Mesenchymal stem cell (in vitro differentiated cells and primary cell): Measurements from ENCODE around the gene ENAM.
"Not testable (repeated sequence)": the region's sequence is repeated elsewhere in the genome, so short reads cannot be mapped to it uniquely, and the experiment has no call there.

ENCODE experiments used
- DNase-seq: peaks from one replicate; pipeline ENCODE4 v3.0.0-alpha.2; 2013
- H2AFZ ChIP-seq: one replicate; pipeline ENCODE4 v1.6.1; 2013; ENCODE audit warnings: low read depth, mild to moderate bottlenecking, control low read depth, inconsistent platforms, low read length, moderate library complexity
- H2AK5ac ChIP-seq: 2 replicates; pipeline ENCODE4 v1.6.1; 2013; ENCODE audit warnings: low read length, moderate library complexity, mild to moderate bottlenecking, inconsistent platforms; ENCODE audit not compliant: severe bottlenecking
- H2BK120ac ChIP-seq: one replicate; pipeline ENCODE4 v1.6.1; 2013; ENCODE audit warnings: low read depth, mild to moderate bottlenecking, inconsistent platforms, low read length, moderate library complexity
- H2BK12ac ChIP-seq, 2 experiments: one replicate each; pipeline ENCODE4 v1.6.1; 2013; ENCODE audit warnings: inconsistent platforms in 2 of 2, low read length in 2 of 2, mild to moderate bottlenecking in 2 of 2, moderate library complexity in 2 of 2, control low read depth in 1 of 2
- H2BK15ac ChIP-seq: one replicate; pipeline ENCODE4 v1.6.1; 2013; ENCODE audit warnings: mild to moderate bottlenecking, low read depth, inconsistent platforms; ENCODE audit not compliant: poor library complexity, severe bottlenecking
- H2BK5ac ChIP-seq: 2 replicates; pipeline ENCODE4 v1.6.1; 2013; ENCODE audit warnings: low read depth, mild to moderate bottlenecking, low read length, control low read depth, inconsistent platforms; ENCODE audit not compliant: poor library complexity, severe bottlenecking
- H3K14ac ChIP-seq, 2 experiments: one replicate each; pipeline ENCODE4 v1.6.1; 2013; ENCODE audit warnings: inconsistent platforms in 2 of 2, low read length in 2 of 2, control low read depth in 1 of 2, mild to moderate bottlenecking in 1 of 2, moderate library complexity in 1 of 2
- H3K18ac ChIP-seq, 2 experiments: one replicate each; pipeline ENCODE4 v1.6.1; 2013; ENCODE audit warnings: inconsistent platforms in 2 of 2, low read length in 2 of 2, control low read depth in 1 of 2, low read depth in 1 of 2, mild to moderate bottlenecking in 1 of 2
- H3K23ac ChIP-seq, 2 experiments: one replicate each; pipeline ENCODE4 v1.6.1; 2013; ENCODE audit warnings: inconsistent platforms in 2 of 2, low read length in 2 of 2, mild to moderate bottlenecking in 2 of 2, moderate library complexity in 2 of 2, control low read depth in 1 of 2
- H3K27ac ChIP-seq: 2 replicates; pipeline ENCODE4 v1.5.1; 2013; ENCODE audit warnings: mild to moderate bottlenecking, moderate library complexity, low read length, control low read depth, inconsistent platforms; ENCODE audit not compliant: poor library complexity, severe bottlenecking
- H3K27me3 ChIP-seq, 2 experiments: 2 replicates each; pipeline versions ENCODE4 v1.6.1 to v1.7.0; 2013; ENCODE audit warnings: low read length in 2 of 2, mild to moderate bottlenecking in 2 of 2, moderate library complexity in 2 of 2, control low read depth in 1 of 2, inconsistent platforms in 1 of 2; ENCODE audit not compliant: control insufficient read depth in 1 of 2, insufficient read depth in 1 of 2
- H3K36me3 ChIP-seq, 2 experiments: 2 replicates each; pipeline versions ENCODE4 v1.6.1 to v1.7.0; 2013; ENCODE audit warnings: low read length in 2 of 2, control low read depth in 1 of 2, inconsistent platforms in 1 of 2, low read depth in 1 of 2, mild to moderate bottlenecking in 1 of 2; ENCODE audit not compliant: insufficient read depth in 2 of 2, control insufficient read depth in 1 of 2
- H3K4ac ChIP-seq, 2 experiments: one replicate each; pipeline ENCODE4 v1.6.1; 2013; ENCODE audit warnings: inconsistent platforms in 2 of 2, low read length in 2 of 2, mild to moderate bottlenecking in 2 of 2, moderate library complexity in 2 of 2, control low read depth in 1 of 2, low read depth in 1 of 2
- H3K4me1 ChIP-seq: 2 replicates; pipeline ENCODE4 v1.6.1; 2013; ENCODE audit warnings: low read depth, low read length, control low read depth; ENCODE audit not compliant: control insufficient read depth, insufficient read depth
- H3K4me2 ChIP-seq: 2 replicates; pipeline ENCODE4 v1.6.1; 2013; ENCODE audit warnings: low read length, mild to moderate bottlenecking, inconsistent platforms; ENCODE audit not compliant: poor library complexity, severe bottlenecking
- H3K4me3 ChIP-seq, 2 experiments: 2 replicates each; pipeline versions ENCODE4 v1.5.1 to v1.7.0; 2013; ENCODE audit warnings: low read length in 2 of 2, mild to moderate bottlenecking in 2 of 2, control low read depth in 1 of 2, low read depth in 1 of 2; ENCODE audit not compliant: insufficient read depth in 1 of 2
- H3K79me1 ChIP-seq: replicated peaks from 2 replicates; pipeline ENCODE4 v1.6.1; 2013; ENCODE audit warnings: mild to moderate bottlenecking, control low read depth, low read length, inconsistent platforms; ENCODE audit not compliant: poor library complexity, severe bottlenecking
- H3K9ac ChIP-seq: 2 replicates; pipeline ENCODE4 v1.7.0; 2013; ENCODE audit warnings: mild to moderate bottlenecking, low read length, moderate library complexity
- H3K9me3 ChIP-seq: 2 replicates; pipeline ENCODE4 v1.7.0; 2013; ENCODE audit warnings: mild to moderate bottlenecking, low read length; ENCODE audit not compliant: control insufficient read depth
- H4K8ac ChIP-seq: one replicate; pipeline ENCODE4 v1.6.1; 2013; ENCODE audit warnings: inconsistent platforms, mild to moderate bottlenecking, low read length, moderate library complexity
- H4K91ac ChIP-seq: one replicate; pipeline ENCODE4 v1.6.1; 2013; ENCODE audit warnings: mild to moderate bottlenecking, low read length, inconsistent platforms
- WGBS: methylation state at CpG from one replicate; pipeline ENCODE4 v1.1.7; 2013; ENCODE audit warnings: mixed read lengths; 5-methylcytosine and 5-hydroxymethylcytosine counted together

The ENAM gene

GRCh38 chr4:70682142-70682541 is 53.6 kb downstream of the ENAM start:
- not testable (repeated sequence) for H3K36me3 ChIP-seq, H3K9ac ChIP-seq, H2BK5ac ChIP-seq, H3K27ac ChIP-seq, H2AK5ac ChIP-seq, H3K4me1 ChIP-seq, H4K91ac ChIP-seq, H3K4ac ChIP-seq, H2BK15ac ChIP-seq, H3K14ac ChIP-seq, H4K8ac ChIP-seq, DNase-seq, H3K9me3 ChIP-seq, H3K23ac ChIP-seq, H2BK12ac ChIP-seq, H3K18ac ChIP-seq, H3K4me2 ChIP-seq, H2AFZ ChIP-seq, H3K79me1 ChIP-seq, H3K4me3 ChIP-seq, H2BK120ac ChIP-seq, H3K27me3 ChIP-seq
- WGBS, result 74% methylated on average over 3 of the region's 3 CpGs

DNA sequence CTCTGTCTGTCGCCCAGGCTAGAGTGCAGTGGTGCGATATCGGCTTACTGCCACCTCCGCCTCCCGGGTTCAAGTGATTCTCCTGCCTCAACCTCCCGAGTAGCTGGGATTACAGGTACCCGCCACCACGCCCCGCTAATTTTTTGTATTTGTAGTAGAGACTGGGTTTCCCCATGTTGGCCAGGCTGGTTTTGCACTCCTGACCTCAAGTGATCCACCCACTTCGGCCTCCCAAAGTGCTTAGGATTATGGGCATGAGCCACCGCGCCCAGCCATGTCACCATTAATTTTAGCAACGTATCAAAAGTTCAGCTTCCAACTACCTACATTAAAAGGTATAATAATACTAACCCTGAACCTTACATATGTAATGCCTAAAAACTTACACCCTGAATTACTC is 58.8 kb downstream of the ENAM start:
- no peak for DNase-seq
- H3K27me3 ChIP-seq, result no peaks in the 10 kb centered on the region
- no peak overlapping the region for H3K23ac ChIP-seq
- H2AK5ac ChIP-seq, result no peak overlapping the region
- H3K79me1 ChIP-seq, result no peaks in the 10 kb centered on the region
- H3K18ac ChIP-seq, result peak overlapping the region in 1 of 2 experiments; percentile 65
- peak overlapping the region; percentile 36 to 87 for H3K4me3 ChIP-seq
- peaks cover 3% of the 10 kb centered on the region for H3K4me1 ChIP-seq
- no peak overlapping the region for H2BK15ac ChIP-seq
- peak overlapping the region; percentile 94 for H4K8ac ChIP-seq
- H4K91ac ChIP-seq, result no peak overlapping the region
- peak overlapping the region; percentile 64 for H2BK120ac ChIP-seq
- H3K4me2 ChIP-seq, result peak overlapping the region; percentile 60
- 78% methylated on average over 13 of the region's 13 CpGs for WGBS
- no peak overlapping the region for H3K14ac ChIP-seq
- peak overlapping the region; percentile 48 for H2AFZ ChIP-seq
- no peak overlapping the region for H2BK5ac ChIP-seq
- H3K27ac ChIP-seq, result peak overlapping the region; percentile 94
- no peaks in the 10 kb centered on the region for H3K9me3 ChIP-seq
- H3K4ac ChIP-seq, result peak overlapping the region in 1 of 2 experiments; percentile 27
- peaks cover 0 to 16% of the 10 kb centered on the region in 2 experiments for H3K36me3 ChIP-seq
- peak overlapping the region; percentile 93 for H3K9ac ChIP-seq
- no peak overlapping the region for H2BK12ac ChIP-seq

GRCh38 chr4:70687821-70688794 is 59.6 kb downstream of the ENAM start, which contains the start of gene UTP3:
TSS of gene UTP3 (plus strand) at chr4:70688532. CDS start at chr4:70688678, 146 bp downstream.
- no peak within 1 kb of the TSS for H2BK12ac ChIP-seq
- under 1% methylated on average over 70 of the region's 70 CpGs for WGBS
- peak within 1 kb of the TSS; percentile 93 for H3K9ac ChIP-seq
- H4K8ac ChIP-seq, result peak within 1 kb of the TSS; percentile 99
- peak within 1 kb of the TSS; percentile 49 for H2AFZ ChIP-seq
- H3K23ac ChIP-seq, result no peak within 1 kb of the TSS
- peak within 1 kb of the TSS; percentile 29 to 89 for H3K4ac ChIP-seq
- no peaks in the 10 kb centered on the region for H3K79me1 ChIP-seq
- H3K4me2 ChIP-seq, result peak within 1 kb of the TSS; percentile 84
- H2BK15ac ChIP-seq, result peak within 1 kb of the TSS; percentile 44
- peak; percentile 99 for DNase-seq
- H2BK5ac ChIP-seq, result no peak within 1 kb of the TSS
- peaks cover 3% of the 10 kb centered on the region for H3K4me1 ChIP-seq
- peak within 1 kb of the TSS in 1 of 2 experiments; percentile 39 for H3K14ac ChIP-seq
- H3K9me3 ChIP-seq, result no peaks in the 10 kb centered on the region
- no peak within 1 kb of the TSS for H2AK5ac ChIP-seq
- H3K36me3 ChIP-seq, result peaks cover 0 to 24% of the 10 kb centered on the region in 2 experiments
- no peaks in the 10 kb centered on the region for H3K27me3 ChIP-seq
- peak within 1 kb of the TSS; percentile 94 for H3K27ac ChIP-seq
- H2BK120ac ChIP-seq, result peak within 1 kb of the TSS; percentile 76
- peak within 1 kb of the TSS; percentile 81 to 82 for H3K18ac ChIP-seq
- peak within 1 kb of the TSS; percentile 77 for H4K91ac ChIP-seq
- H3K4me3 ChIP-seq, result peak within 1 kb of the TSS; percentile 87 to 93

- H2BK15ac ChIP-seq, result peak overlapping the region; percentile 44
- H3K18ac ChIP-seq, result peak overlapping the region; percentile 81 to 82
- peak overlapping the region; percentile 84 for H3K4me2 ChIP-seq
- no peak for DNase-seq
- 1% methylated on average over 19 of the region's 19 CpGs for WGBS
- peak overlapping the region; percentile 94 for H3K27ac ChIP-seq
- peaks cover 2% of the 10 kb centered on the region for H3K79me1 ChIP-seq
- H3K23ac ChIP-seq, result no peak overlapping the region
- H3K14ac ChIP-seq, result peak overlapping the region in 1 of 2 experiments; percentile 39
- peak overlapping the region; percentile 99 for H4K8ac ChIP-seq
- peak overlapping the region; percentile 49 for H2AFZ ChIP-seq
- no peak overlapping the region for H2BK12ac ChIP-seq
- H3K9me3 ChIP-seq, result no peaks in the 10 kb centered on the region
- H3K36me3 ChIP-seq, result peaks cover 0 to 27% of the 10 kb centered on the region in 2 experiments
- H2BK120ac ChIP-seq, result peak overlapping the region; percentile 76
- H3K4me3 ChIP-seq, result peak overlapping the region; percentile 87 to 93
- no peaks in the 10 kb centered on the region for H3K27me3 ChIP-seq
- peak overlapping the region; percentile 77 for H4K91ac ChIP-seq
- H3K9ac ChIP-seq, result peak overlapping the region; percentile 93
- peaks cover 3% of the 10 kb centered on the region for H3K4me1 ChIP-seq
- H3K4ac ChIP-seq, result peak overlapping the region; percentile 29 to 89
- H2BK5ac ChIP-seq, result no peak overlapping the region
- no peak overlapping the region for H2AK5ac ChIP-seq
Measured at GRCh38 chr4:70688795-70689231, 60.3 kb downstream of the ENAM start.
